ENCODE results near the gene TUFM.
"Not testable (repeated sequence)": the region's sequence is repeated elsewhere in the genome, so short reads cannot be mapped to it uniquely, and the experiment has no call there.

TUFM gene

DNA sequence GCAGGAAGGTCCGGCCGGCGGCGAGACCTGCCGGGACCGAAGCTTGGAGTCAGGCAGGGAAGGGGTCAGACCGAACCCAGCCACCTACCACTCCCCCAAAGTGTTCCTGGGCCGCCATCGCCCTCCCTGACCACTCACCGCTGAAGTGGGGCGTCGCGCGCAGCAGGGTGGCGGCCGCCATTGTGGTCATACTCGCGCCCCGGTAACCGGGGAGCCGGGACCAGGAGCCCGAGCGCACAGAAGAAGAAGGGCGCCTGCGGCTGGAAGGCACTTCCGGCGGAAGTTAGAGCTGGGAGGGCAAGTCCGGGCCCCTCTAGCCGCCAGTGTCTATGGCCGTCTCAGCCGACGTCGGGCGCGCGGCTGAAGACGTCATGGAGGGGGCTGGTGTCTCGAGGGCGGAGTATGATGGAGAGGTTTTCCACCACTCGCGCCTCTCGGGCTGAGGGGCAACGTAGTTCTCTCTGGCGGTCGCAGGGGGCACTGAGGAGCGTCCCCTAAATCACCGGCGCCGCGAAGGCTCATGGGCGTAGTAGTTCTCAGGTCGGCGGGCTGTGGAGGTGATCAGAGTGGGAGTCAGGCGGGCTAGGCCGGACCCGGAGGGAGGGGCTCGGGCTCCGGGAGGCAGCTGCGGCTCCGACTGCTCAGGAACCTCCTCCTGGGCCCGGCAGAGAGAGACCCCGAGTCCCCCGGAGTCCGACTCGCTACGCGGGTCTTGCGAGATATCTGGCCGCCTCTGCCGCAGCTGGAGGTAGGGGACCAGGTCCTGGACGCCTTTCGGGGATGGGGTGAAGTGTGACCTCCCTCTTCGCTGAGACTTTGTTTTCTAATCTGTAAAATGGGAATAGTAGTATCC, at the start of gene TUFM:
TUFM (minus strand) TSS at position 269 of the 853 bp plus-strand sequence; CDS start at position 190, 79 bp downstream.
- peak; percentile 38 for FAIRE-seq

DNA sequence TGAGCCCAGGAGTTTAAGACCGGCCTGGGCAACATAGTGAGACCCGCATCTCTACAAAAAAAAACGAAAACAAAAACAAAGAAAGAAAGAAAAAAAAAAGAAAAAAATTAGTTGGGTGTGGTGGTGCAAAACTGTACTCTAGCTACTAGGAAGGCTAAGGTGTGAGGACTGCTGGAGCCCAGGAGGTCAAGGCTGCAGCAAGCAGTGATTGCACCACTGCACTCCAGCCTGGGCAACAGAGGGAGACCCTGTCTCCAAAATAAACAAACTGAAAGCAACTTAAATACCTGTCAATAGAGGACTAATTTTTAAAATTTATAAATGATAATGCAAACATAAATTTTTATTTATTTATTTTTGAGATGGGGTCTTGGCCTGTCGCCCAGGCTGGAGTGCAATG, 49.5 kb upstream of the TUFM start:
- FAIRE-seq, result no peak

DNA sequence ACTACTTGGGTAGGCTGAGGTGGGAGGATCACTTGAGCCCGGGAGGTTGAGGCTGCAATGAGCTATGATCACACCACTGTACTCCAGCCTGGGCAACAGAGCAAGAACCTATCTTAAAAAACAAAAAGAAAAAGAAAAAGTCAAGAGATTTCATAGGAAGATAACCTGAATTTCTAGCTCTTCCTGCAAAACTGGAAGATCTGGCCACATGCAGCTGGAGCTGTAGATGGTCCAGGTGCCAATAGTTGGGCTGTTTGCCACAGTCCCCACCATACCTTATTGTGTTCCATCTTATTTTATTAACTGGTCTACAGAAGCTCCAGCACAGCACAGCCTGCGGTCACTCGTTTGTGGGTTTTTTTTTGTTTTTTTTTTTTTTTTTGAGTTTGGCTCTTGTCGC, 47.1 kb upstream of the TUFM start:
- no peak for FAIRE-seq

- FAIRE-seq, result no peak
Observed at GRCh38 chr16:28891964-28892890, 46.1 kb upstream of the TUFM start.

GRCh38 chr16:28890355-28890754, 44.2 kb upstream of the TUFM start:
- not testable (repeated sequence) for FAIRE-seq

GRCh38 chr16:28886945-28887344, 40.8 kb upstream of the TUFM start:
- no peak for FAIRE-seq

DNA sequence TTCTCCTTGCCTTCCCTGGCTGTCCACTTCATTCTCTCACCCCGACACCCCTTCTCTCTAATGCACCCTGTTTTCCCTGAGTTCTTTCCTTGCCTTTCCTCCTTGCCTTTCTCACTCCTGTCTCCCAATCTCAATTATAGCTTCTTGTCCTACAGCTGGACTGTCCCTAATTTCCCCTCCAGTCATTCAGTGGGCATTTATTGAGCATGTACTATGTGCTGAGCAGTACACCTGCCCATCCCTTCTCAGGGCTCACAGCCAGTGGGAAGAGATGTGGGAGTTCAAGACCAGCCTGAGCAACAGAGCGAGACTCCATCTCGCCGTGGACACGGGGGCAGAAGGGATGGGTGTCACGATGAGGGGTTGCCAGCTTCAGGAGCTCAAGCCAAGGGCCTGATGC, 37.9 kb upstream of the TUFM start:
- no peak for FAIRE-seq

DNA sequence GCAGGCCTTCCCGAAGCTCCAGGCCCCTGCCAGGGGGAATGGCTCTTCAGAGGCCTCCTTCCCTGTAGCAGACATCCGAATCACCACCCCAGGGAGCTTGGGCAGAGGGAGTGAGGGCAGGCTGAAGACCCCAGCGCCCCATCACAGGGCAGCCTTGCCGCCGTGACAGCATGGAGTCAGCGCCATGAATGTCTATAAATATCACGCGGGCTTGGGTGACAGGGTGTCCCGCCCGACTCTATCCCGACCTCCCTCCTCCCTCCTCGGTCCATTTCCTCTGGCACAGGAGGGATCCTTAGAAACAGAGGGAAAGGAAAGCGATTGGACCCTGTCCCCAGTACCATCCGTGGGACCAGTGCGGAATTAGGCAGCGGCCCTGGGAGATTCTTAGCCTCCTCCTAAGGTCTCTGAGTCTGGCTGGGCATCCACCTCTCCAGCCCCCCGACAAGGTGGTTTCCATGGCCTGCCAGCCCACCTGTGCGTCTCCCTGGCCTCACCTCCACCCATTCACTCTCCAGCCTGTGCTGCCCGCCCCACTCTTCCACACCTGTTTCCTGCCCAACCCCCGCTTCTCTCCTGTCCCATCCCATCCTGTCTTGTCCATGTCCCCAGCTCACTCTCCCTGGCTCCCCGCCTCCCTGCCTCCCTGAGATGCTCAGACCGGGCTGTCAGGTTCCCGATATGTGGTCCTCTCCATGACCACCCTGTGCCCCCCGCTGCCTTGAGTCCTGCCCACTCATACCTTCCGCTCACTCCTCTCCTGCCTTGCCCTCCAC, 37.3 kb upstream of the TUFM start:
- no peak for FAIRE-seq

GRCh38 chr16:28882551-28883160, 36.5 kb upstream of the TUFM start:
- no peak for FAIRE-seq

DNA sequence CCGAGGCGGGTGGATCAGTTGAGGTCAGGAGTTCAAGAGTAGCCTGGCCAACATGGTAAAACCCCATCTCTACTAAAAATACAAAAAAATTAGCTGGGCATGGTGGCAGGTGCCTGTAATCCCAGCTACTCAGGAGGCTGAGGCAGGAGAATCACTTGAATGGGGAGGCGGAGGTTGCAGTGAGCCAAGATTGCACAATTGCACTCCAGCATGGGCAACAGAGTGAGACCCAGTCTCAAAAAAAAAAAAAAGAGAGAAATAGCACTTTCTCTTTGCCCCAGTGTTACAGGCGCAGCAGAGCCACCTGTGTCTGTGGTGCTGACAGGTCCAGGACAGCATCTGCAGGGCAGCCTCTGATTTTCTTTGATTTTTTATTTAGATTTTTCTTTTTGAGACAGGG, 35.4 kb upstream of the TUFM start:
- not testable (repeated sequence) for FAIRE-seq

DNA sequence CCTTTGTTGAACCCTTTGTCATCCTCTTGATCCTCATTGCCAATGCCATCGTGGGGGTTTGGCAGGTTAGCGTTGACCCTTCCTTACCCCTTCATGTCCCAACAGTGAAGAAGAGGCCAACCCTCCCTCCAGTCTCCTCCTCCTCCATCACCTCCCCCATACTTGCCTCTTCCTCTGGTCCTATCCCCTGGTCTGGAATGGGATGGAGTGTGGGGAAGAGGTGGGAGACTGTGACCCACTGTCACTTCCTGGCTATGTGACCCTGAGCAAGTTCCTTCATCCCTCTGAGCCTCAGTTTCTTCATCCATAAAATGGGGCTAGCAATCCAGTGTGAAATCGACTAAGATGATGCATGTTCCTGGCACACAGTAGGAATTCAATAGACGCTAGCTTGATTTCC, 34.8 kb upstream of the TUFM start:
- FAIRE-seq, result no peak

DNA sequence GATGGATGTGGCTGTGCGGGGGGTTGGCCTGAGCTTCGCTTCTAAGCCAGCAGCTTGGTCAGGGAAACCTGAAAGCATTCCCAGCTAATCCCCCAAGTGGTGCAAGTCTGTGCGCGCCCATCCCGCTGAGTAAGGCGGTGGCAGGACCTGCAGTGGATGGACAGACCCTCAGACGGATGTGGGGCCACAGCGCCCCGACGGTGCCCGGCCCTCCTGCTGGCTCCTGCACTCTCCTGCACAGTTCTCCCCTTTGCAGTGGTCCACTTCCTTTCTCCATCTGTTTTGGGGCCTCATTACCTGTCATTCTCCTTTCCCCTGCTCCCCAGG, 34.4 kb upstream of the TUFM start:
- FAIRE-seq, result no peak

DNA sequence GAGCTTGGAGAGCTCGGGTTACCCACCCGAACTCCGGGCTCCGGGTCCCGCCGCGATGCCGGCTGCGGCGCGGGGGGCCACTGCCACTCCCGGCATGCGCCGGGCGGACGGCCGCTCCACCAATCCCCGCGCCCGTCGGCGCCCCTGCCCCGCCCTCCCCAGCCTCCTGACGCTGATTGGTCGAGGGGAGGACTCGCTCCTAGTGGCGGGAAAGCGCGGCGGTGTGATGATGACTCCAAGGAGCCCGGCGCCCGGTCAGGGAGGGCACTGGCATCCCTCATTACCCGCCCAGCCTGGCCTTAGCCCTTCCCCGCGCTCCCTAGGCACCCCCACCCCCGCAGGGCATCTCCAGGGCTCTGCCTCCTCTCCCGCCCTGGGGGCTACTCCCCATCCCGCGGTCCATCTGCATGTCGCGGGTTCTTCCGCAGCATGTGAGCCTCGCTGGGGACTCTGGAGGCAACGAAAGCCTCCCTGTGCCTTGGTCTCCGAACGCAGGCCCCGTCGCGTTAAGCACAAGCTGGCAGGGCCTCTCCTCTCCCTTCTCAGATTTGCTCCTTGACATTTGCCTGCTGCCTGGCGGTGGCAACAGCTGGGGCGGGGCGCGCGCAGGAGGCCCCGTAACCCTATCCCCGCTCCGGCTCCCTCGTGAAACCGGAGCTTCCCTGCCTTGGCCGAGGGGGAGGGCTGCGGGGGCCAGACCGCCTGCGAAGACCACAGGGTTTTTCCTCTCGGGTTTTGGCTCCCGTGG, 33.9 kb upstream of the TUFM start:
- no peak for FAIRE-seq

DNA sequence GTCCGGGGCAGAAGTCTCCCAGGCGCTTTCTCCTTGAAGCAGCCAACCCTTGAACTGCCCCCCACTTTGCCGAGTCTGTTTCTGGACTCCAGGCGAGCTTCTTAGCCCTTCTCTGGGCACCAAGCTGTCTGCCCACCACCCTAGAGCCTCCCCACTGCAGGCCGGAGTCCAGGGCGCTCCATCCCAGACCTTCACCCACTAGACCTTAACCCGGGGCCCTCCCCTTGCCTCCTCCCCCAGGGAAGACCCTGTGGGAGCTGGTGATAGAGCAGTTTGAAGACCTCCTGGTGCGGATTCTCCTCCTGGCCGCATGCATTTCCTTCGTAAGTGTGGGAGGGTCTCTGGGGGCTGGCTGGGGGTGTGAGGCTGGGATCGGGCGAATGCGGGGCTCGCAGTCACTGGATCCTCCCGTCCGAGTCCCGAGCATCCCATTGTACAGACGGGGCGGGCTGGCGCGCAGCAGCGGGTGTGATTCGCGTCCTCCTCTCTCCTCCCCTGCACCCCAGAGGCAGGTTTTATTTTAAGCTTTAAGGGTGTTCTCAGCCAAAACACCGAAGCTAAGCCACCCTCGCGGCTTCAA, 33.2 kb upstream of the TUFM start:
- no peak for FAIRE-seq

DNA sequence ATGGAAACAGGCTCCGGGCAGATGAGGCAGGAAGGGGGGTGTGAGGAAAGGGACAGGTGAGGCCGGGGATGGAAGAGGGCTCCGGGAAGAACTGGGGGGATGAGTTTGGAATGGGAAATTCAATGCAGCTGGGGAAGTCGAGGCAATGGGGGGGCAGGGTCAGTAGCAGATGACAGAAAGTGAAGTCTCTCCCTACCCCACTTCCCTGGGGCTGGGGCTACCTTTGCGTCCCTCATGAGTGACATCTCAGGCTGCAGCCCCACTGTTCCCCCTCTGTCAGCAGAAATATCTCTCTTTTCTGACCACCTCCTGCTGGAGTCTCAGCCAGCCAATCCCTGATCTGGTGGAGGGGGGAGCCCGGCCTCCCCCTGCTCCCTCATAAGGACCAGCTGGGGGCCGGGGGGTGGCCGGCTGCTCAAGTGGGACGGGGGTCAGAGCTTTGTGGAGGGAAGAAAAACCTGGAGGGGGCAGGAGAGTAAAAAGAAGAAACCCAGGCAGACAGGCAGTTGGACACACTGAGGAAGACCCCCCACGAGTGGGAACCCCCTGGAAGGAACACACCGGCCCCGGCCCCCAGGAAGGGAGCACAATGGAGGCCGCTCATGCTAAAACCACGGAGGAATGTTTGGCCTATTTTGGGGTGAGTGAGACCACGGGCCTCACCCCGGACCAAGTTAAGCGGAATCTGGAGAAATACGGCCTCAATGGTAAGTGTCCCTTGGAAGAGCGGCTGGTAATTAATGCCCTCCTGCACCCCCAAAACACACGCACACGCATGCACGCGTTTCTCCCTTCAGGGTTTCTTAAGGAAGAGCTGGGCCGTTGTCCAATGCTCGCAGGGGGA, 32.2 kb upstream of the TUFM start, which contains the start of gene ATP2A1:
ATP2A1 (plus strand) TSS at position 406 of the 844 bp plus-strand sequence; CDS start at position 590, 184 bp downstream.
- no peak for FAIRE-seq

DNA sequence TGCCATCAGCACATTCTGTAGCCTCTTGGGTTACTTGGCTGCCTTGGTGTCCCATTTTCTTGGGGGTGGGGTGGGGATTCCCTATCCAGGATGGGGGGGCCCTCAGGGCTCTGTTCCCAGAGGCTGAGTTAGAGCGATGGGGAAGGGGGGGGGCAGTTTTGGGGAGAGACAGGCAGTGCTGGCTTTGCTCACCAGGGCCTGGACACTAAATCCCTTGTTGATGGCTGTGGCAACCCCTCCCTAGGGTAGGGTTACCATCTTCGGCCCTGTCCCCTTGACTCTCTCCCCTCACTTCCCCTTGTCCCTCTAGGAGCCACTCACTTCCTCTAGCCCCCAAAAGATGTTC, 31.5 kb upstream of the TUFM start:
- no peak for FAIRE-seq

DNA sequence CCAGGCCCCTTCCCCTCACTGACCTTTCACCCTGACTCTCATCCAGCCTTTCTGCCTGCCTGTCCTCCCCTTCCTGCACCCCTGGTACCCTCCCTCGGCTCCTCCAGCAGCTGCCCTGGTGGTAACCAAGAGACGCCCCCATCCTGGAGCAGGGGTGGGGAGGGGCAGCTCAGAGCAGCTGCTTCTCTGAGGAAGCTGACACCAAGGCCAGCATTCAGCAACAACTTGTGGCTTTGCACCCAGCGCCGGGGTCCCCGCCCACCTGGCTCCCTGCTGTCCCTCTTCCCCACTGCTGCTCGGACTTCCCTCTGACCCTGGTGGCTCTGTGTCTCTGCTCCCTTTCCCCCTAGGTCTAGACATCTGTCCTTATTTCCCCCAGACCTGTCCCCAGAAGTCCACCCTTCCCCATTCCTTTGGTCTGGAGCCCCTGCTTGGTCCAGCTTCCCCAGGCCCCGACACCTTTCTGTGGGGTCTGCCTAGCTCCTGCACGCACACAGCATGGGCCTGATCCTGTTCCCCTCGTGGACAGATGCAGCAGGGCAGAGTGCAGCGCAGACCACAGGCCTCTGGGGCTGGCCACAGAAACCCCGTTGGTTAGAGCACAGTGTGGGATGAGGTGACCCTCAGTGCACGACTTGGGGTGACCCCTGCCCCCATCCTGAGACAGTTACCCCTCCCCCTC, 31.0 kb upstream of the TUFM start:
- no peak for FAIRE-seq

GRCh38 chr16:28876019-28876659, 30.0 kb upstream of the TUFM start:
- no peak for FAIRE-seq
